Measurements from ENCODE around the gene FBXO33. TPM values are rescaled to one million over a fixed set of nuclear protein-coding genes. Genes with fewer than 3 reads are reported as not detected.

FBXO33 gene
- 8.9 and 10.8 TPM in 2 replicates for total RNA-seq

GRCh38 chr14:39432179-39432618 lies at the start of gene FBXO33:
FBXO33 (minus strand) TSS chr14:39432433; CDS start chr14:39432162, 271 bp downstream.

Other genes with a start within 250 kb of the FBXO33 start
- gene MIA2, start 198.5 kb downstream of the FBXO33 start, total RNA-seq = 9.3 and 9.4 TPM in 2 replicates

Data from epithelial cell of alveolus of lung (primary cell).